MM.1S (cell line): ENCODE measurements around the gene IFNL3.

Experiments used
- DNase-seq: peaks from one replicate; pipeline ENCODE4 v3.0.0-alpha.2; 2015
- H2AFZ ChIP-seq: fragments of 300-600 bp; sonication (generic); 2 replicates; pipeline ENCODE4 v1.6.0; 2016; ENCODE audit warnings: antibody characterized with exemption, low read length
- H3F3A ChIP-seq: fragments of 300-600 bp; sonication (generic); 2 replicates; pipeline ENCODE4 v1.6.1; 2016; ENCODE audit warnings: mild to moderate bottlenecking, antibody characterized with exemption, low read length, moderate library complexity, mixed read lengths; ENCODE audit not compliant: insufficient read depth
- H3K27ac ChIP-seq: fragments of 300-600 bp; sonication (generic); 2 replicates; pipeline ENCODE4 v1.5.1; 2016; ENCODE audit warnings: mild to moderate bottlenecking, low read length
- H3K27me3 ChIP-seq: fragments of 300-600 bp; sonication (generic); replicated peaks from 2 replicates; pipeline ENCODE4 v1.6.0; 2016; ENCODE audit warnings: low read length; ENCODE audit not compliant: insufficient read depth
- H3K36me3 ChIP-seq: fragments of 300-600 bp; sonication (generic); replicated peaks from 2 replicates; pipeline ENCODE4 v1.6.1; 2016; ENCODE audit warnings: mild to moderate bottlenecking, low read length, mixed read lengths; ENCODE audit not compliant: insufficient read depth
- H3K4me1 ChIP-seq: fragments of 300-600 bp; sonication (generic); 2 replicates; pipeline ENCODE4 v1.6.1; 2016; ENCODE audit warnings: low read length, mixed read lengths
- H3K4me2 ChIP-seq: fragments of 300-600 bp; sonication (generic); 2 replicates; pipeline ENCODE4 v1.6.0; 2016; ENCODE audit warnings: low read depth, low read length
- H3K4me3 ChIP-seq: fragments of 300-600 bp; sonication (generic); 2 replicates; pipeline ENCODE4 v1.5.1; 2016; ENCODE audit warnings: low read length, mixed read lengths
- H3K79me2 ChIP-seq: fragments of 300-600 bp; sonication (generic); 2 replicates; pipeline ENCODE4 v1.6.1; 2016; ENCODE audit warnings: mixed run types, low read length, mixed read lengths
- H3K9ac ChIP-seq: fragments of 300-600 bp; sonication (generic); 2 replicates; pipeline ENCODE4 v1.6.1; 2016; ENCODE audit warnings: low read length, mixed read lengths
- H3K9me2 ChIP-seq: fragments of 300-600 bp; sonication (generic); replicated peaks from 2 replicates; pipeline ENCODE4 v1.6.1; 2016; ENCODE audit warnings: mild to moderate bottlenecking, low read length, mixed read lengths; ENCODE audit not compliant: insufficient read depth
- H3K9me3 ChIP-seq: fragments of 300-600 bp; sonication (generic); replicated peaks from 2 replicates; pipeline ENCODE4 v1.6.1; 2016; ENCODE audit warnings: mild to moderate bottlenecking, low read length, mixed read lengths; ENCODE audit not compliant: insufficient read depth
- H4K20me1 ChIP-seq: fragments of 300-600 bp; sonication (generic); 2 replicates; pipeline ENCODE4 v1.6.1; 2016; ENCODE audit warnings: mild to moderate bottlenecking, low read length, moderate library complexity, mixed read lengths; ENCODE audit not compliant: insufficient read depth
- EZH2 ChIP-seq: fragments of 300-600 bp; sonication (generic); optimal IDR thresholded peaks from 2 replicates; pipeline ENCODE3; 2017; ENCODE audit warnings: low read depth, mild to moderate bottlenecking, antibody characterized with exemption, low read length, mixed read lengths
- EZH2phosphoT487 ChIP-seq: fragments of 300-600 bp; sonication (generic); IDR thresholded peaks from 2 replicates; pipeline ENCODE4 v1.6.1; 2018; ENCODE audit warnings: antibody characterized with exemption, low read length
- TF ChIP-seq, protein P1 (sequence below): fragments of 300-600 bp; sonication (generic); IDR thresholded peaks from 2 replicates; pipeline ENCODE4 v1.5.1; 2016; ENCODE audit warnings: antibody characterized with exemption, low read length, mixed read lengths

The IFNL3 gene

DNA sequence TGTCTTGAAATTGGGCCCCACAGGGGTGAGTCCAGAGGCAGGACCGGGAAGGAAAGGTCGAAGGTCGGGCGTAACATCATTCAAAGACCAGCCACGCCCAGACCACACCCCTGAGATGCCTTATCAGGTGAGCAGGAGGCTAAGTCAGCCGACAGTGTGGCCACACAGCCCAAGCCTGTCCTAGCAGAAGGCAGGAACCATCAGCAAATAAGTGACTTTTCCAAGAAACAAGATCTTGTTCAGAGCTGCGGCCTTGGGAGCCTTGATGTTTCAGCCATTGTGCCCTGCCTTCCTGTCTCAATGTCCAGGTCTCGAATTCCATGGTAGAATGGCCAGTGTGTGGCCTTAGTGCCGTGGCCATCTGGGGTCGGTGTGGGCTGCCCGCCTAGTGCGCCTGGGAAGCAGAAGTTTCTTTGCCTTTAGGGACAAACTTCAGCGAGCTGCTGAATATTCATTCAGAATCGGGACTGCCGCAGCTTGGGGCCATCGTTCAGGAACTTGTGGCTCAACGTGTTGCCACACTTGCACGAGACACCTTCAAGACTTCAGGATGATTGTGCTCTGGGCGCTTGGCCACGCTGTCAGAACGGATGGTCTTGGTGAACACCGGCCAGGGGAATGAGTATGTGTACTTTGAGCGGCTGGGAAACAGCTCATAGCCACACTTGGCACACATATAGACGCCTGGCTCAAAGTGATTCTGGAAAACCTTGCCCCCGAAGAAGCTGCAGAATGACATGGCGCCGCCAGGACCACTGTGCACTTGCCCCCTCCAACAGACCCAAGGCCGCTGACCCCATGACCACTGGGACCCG, 9.9 kb upstream of the IFNL3 start:
- Histone ChIP-seq H3K9me3 (no peaks in the 10 kb centered on the region), H3K27me3 (peaks cover 53% of the 10 kb centered on the region), H3K27ac (no peak overlapping the region), H2AFZ (no peak overlapping the region), H3K36me3 (no peaks in the 10 kb centered on the region), H3K4me3 (no peak overlapping the region), H3K4me1 (no peaks in the 10 kb centered on the region), H3K79me2 (no peaks in the 10 kb centered on the region), H3K4me2 (no peak overlapping the region), H3F3A (no peaks in the 10 kb centered on the region), H3K9me2 (no peaks in the 10 kb centered on the region), H3K9ac (no peak overlapping the region), H4K20me1 (no peaks in the 10 kb centered on the region)
- DNase-seq: no peak
- TF ChIP-seq, protein P1, sequence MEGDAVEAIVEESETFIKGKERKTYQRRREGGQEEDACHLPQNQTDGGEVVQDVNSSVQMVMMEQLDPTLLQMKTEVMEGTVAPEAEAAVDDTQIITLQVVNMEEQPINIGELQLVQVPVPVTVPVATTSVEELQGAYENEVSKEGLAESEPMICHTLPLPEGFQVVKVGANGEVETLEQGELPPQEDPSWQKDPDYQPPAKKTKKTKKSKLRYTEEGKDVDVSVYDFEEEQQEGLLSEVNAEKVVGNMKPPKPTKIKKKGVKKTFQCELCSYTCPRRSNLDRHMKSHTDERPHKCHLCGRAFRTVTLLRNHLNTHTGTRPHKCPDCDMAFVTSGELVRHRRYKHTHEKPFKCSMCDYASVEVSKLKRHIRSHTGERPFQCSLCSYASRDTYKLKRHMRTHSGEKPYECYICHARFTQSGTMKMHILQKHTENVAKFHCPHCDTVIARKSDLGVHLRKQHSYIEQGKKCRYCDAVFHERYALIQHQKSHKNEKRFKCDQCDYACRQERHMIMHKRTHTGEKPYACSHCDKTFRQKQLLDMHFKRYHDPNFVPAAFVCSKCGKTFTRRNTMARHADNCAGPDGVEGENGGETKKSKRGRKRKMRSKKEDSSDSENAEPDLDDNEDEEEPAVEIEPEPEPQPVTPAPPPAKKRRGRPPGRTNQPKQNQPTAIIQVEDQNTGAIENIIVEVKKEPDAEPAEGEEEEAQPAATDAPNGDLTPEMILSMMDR: no peak
- TF ChIP-seq EZH2phosphoT487: no peak
- no peak for TF ChIP-seq EZH2

DNA sequence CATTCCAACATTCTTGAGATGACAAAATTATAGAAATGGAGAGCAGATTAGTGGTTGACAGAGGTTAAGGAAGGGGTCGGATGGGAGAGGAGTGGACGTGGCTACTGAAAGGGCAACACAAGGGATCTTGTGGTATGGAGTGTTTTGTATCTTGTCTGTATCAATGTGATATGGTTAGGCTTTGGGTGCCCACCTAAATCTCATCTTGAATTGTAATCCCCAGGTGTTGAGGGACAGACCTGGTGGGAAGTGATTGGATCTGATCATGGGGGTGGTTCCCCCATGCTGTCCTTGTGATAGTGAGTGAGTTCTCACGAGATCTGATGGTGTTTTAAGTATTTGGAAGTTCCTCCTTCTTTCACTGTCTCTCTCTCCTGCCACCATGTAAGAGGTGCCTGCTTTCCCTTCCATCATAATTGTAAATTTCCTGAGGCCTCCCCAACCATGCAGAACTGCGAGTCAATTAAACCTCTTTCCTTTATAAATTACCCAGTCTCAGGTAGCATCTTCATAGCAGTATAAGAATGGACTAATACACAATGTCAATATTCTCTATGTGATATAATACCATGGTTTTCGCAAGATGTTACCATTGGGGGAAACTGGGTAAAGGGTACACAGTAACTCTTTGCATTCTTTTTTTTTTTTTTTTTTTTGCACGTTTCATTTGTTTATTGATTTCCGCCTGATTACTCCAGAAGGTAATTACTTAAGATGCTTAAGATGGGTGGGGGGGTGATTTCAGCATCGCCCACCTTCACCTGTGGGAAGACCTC, 8.8 kb upstream of the IFNL3 start:
- no peak overlapping the region for H2AFZ ChIP-seq
- no peak overlapping the region for H3K4me3 ChIP-seq
- H3F3A ChIP-seq: no peaks in the 10 kb centered on the region
- no peaks in the 10 kb centered on the region for H3K9me3 ChIP-seq
- no peak for DNase-seq
- no peak overlapping the region for H3K4me2 ChIP-seq
- no peaks in the 10 kb centered on the region for H3K79me2 ChIP-seq
- no peak overlapping the region for H3K9ac ChIP-seq
- no peak overlapping the region for H3K27ac ChIP-seq
- no peaks in the 10 kb centered on the region for H3K9me2 ChIP-seq
- H3K36me3 ChIP-seq: no peaks in the 10 kb centered on the region
- H3K27me3 ChIP-seq: peaks cover 65% of the 10 kb centered on the region
- no peaks in the 10 kb centered on the region for H3K4me1 ChIP-seq
- TF ChIP-seq EZH2phosphoT487: no peak
- no peaks in the 10 kb centered on the region for H4K20me1 ChIP-seq

DNA sequence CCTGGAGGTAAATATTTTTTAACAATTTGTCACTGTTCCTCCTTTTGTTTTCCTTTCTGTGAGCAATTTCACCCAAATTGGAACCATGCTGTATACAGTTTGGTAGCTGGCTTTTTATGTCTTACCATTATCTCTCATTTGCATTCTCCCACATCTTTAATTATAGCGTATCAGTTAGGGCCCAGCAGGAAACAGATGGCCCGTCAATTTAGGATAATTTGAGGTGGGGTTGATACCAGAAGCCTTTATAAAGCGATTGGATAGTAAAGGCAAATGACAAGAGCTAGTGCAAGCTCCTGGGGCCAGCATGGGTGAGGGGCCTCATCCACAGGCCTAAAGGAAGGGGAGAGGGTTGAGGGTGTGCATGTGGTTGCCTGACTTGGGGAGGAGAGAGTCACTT, 7.7 kb upstream of the IFNL3 start:
- H3K4me2 ChIP-seq: no peak overlapping the region
- H3K4me1 ChIP-seq: no peaks in the 10 kb centered on the region
- TF ChIP-seq, protein P1: no peak
- TF ChIP-seq EZH2: no peak
- TF ChIP-seq EZH2phosphoT487: no peak

DNA sequence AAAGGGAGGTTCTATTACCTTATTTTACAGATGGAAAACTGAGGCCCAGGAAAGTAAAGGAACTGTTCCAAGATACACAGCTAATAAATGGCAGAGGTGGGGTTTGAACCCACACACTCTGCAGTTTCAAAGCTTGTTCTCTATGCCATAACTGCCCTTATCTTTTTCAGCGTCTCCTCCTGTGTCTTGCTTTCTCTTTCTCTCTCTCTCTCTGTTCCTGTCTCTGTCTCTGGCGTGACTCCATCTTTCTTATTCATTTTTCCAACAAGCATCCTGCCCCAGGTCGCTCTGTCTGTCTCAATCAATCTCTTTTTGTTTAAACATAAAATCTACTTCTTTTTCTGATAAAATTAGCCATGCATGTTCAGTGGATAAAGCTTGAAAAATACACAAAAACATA, 7.0 kb upstream of the IFNL3 start:
- Histone ChIP-seq H3K9me3 (no peaks in the 10 kb centered on the region), H3K4me1 (no peaks in the 10 kb centered on the region), H3K36me3 (no peaks in the 10 kb centered on the region), H3K4me2 (no peak overlapping the region), H2AFZ (no peak overlapping the region), H3F3A (no peaks in the 10 kb centered on the region), H4K20me1 (no peaks in the 10 kb centered on the region), H3K27ac (no peak overlapping the region), H3K4me3 (no peak overlapping the region), H3K79me2 (no peaks in the 10 kb centered on the region), H3K9ac (no peak overlapping the region), H3K9me2 (no peaks in the 10 kb centered on the region), H3K27me3 (peaks cover 74% of the 10 kb centered on the region)
- TF ChIP-seq EZH2phosphoT487: no peak
- TF ChIP-seq EZH2: no peak
- TF ChIP-seq, protein P1: no peak
- DNase-seq: no peak

More for the DNA sequence above, 7.7 kb upstream of the IFNL3 start:
- H3K9me2 ChIP-seq: no peaks in the 10 kb centered on the region
- H3K9me3 ChIP-seq: no peaks in the 10 kb centered on the region
- DNase-seq: no peak
- H3K36me3 ChIP-seq: no peaks in the 10 kb centered on the region
- H2AFZ ChIP-seq: no peak overlapping the region
- peaks cover 71% of the 10 kb centered on the region for H3K27me3 ChIP-seq
- H3K4me3 ChIP-seq: no peak overlapping the region
- no peaks in the 10 kb centered on the region for H4K20me1 ChIP-seq
- no peak overlapping the region for H3K9ac ChIP-seq
- no peak overlapping the region for H3K27ac ChIP-seq
- H3K79me2 ChIP-seq: no peaks in the 10 kb centered on the region
- H3F3A ChIP-seq: no peaks in the 10 kb centered on the region
